NCI-H345 treated with DMSO at 0.1 percent for 48 hours (cell line): ENCODE measurements around the gene ZSCAN1.

ENCODE experiments used
- DNase-seq: peaks from one replicate; lab custom pipeline; 2025; ENCODE audit not compliant: unreplicated experiment; lab: John Stamatoyannopoulos, UW

The ZSCAN1 gene

GRCh38 chr19:58083021-58083420 is 49.2 kb downstream of the ZSCAN1 start:
- no peak for DNase-seq

- no peak for DNase-seq
Observed at GRCh38 chr19:58084596-58085347, 50.9 kb downstream of the ZSCAN1 start.

- DNase-seq, result no peak
Observed at GRCh38 chr19:58085348-58085875, 51.6 kb downstream of the ZSCAN1 start.

- DNase-seq, result no peak
Observed at GRCh38 chr19:58086825-58087710, 53.2 kb downstream of the ZSCAN1 start.

GRCh38 chr19:58088521-58089052 is 54.8 kb downstream of the ZSCAN1 start:
- no peak for DNase-seq

- no peak for DNase-seq
Observed at GRCh38 chr19:58089846-58090245, 56.0 kb downstream of the ZSCAN1 start.

GRCh38 chr19:58091251-58091995 is 57.6 kb downstream of the ZSCAN1 start:
- DNase-seq, result no peak

GRCh38 chr19:58093071-58093470 is 59.2 kb downstream of the ZSCAN1 start:
- DNase-seq, result no peak

- DNase-seq, result no peak
Observed at GRCh38 chr19:58095328-58095727, 61.5 kb downstream of the ZSCAN1 start.

- DNase-seq, result no peak
Observed at GRCh38 chr19:58096884-58097283, 63.1 kb downstream of the ZSCAN1 start.

GRCh38 chr19:58097349-58097748 is 63.5 kb downstream of the ZSCAN1 start:
- DNase-seq, result no peak

GRCh38 chr19:58097781-58098681 is 64.2 kb downstream of the ZSCAN1 start, which contains the start of gene ZSCAN18:
Gene ZSCAN18 (minus strand): TSS chr19:58098231. CDS start chr19:58090267, 7,964 bp downstream.
- peak; percentile 79 for DNase-seq

- DNase-seq, result no peak
Observed at GRCh38 chr19:58098682-58098998, 64.8 kb downstream of the ZSCAN1 start.
